GM12801 (cell line): ENCODE data around the gene SPAG9.

Source experiments
- TF ChIP-seq, protein P1 (sequence below): IDR thresholded peaks from one replicate; pipeline ENCODE4 v1.5.1; 2011; ENCODE audit warnings: control low read depth; ENCODE audit not compliant: insufficient read length; ENCODE audit errors: extremely low read depth

SPAG9 gene

DNA sequence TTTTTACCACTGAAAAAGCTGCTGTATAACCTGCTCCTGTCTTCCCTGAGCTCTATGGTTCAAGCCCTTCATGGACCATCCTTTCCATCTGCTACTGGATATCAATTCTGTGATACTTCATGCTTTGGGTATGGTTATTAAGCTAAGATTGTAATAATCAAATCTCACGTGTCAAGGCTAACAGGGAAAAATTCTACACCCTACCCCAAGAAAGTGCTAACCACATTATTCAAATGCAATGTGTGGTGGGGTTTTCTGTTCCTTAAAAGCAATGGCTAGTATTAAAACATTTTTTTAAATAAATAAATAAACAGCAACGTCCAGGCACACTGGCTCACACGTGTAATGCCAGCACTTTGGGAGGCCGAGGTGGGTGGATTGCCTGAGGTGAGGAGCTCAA is 65.9 kb downstream of the SPAG9 start:
- TF ChIP-seq, protein P1, sequence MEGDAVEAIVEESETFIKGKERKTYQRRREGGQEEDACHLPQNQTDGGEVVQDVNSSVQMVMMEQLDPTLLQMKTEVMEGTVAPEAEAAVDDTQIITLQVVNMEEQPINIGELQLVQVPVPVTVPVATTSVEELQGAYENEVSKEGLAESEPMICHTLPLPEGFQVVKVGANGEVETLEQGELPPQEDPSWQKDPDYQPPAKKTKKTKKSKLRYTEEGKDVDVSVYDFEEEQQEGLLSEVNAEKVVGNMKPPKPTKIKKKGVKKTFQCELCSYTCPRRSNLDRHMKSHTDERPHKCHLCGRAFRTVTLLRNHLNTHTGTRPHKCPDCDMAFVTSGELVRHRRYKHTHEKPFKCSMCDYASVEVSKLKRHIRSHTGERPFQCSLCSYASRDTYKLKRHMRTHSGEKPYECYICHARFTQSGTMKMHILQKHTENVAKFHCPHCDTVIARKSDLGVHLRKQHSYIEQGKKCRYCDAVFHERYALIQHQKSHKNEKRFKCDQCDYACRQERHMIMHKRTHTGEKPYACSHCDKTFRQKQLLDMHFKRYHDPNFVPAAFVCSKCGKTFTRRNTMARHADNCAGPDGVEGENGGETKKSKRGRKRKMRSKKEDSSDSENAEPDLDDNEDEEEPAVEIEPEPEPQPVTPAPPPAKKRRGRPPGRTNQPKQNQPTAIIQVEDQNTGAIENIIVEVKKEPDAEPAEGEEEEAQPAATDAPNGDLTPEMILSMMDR: no peak

DNA sequence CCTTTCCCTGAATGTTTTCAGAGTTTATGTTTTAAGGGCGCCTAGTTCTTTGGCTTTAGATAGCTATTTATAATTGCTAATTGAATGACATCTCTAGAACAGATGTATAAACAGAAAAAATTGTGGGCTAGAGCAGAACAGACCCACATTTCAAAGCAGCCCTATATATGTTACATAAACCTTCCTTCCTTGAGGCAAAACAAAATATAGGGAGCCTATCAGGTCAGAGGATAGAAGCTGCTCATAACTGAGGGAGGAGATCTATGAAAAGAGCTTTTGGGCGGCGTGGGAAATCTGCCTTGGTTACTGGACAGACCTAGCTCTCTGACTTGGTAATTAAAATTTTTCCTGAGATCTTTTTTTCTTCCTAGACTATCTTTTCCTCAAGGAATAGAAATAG is 68.4 kb downstream of the SPAG9 start:
- TF ChIP-seq, protein P1: no peak

DNA sequence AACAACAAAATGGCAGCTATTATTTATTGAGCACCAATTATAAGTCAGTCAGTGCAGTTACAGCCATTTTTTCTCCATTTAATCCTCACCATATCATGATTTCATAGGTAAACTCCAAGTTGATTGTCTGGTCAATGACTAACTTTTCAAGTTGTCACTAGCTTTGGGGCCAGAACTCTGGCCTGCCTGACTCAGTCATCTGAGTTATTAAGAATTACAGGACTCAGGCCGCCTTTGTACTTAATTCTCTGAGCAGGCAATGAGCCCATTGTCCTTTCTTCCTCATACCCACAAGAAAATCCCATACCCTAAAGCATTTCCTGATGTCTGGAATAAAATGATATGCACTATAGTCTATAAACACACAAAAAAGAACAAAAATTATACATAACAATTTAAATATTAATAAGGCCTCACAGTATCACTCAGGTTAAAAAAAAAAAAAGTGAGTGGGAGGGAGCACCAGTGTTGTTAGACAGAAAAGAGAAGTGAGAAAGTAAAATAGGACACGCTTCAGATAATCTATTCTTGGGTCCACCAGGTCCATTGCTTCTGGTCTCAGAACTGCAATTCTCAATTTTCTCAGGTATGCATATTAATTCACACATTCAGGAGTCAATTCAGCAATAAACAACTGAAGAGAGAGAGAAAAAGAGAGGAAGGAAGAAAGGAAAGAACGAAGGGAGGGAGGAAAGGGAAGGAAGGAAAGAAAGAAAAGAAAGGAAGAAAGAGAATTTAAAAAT is 70.2 kb downstream of the SPAG9 start:
- TF ChIP-seq, protein P1: no peak

DNA sequence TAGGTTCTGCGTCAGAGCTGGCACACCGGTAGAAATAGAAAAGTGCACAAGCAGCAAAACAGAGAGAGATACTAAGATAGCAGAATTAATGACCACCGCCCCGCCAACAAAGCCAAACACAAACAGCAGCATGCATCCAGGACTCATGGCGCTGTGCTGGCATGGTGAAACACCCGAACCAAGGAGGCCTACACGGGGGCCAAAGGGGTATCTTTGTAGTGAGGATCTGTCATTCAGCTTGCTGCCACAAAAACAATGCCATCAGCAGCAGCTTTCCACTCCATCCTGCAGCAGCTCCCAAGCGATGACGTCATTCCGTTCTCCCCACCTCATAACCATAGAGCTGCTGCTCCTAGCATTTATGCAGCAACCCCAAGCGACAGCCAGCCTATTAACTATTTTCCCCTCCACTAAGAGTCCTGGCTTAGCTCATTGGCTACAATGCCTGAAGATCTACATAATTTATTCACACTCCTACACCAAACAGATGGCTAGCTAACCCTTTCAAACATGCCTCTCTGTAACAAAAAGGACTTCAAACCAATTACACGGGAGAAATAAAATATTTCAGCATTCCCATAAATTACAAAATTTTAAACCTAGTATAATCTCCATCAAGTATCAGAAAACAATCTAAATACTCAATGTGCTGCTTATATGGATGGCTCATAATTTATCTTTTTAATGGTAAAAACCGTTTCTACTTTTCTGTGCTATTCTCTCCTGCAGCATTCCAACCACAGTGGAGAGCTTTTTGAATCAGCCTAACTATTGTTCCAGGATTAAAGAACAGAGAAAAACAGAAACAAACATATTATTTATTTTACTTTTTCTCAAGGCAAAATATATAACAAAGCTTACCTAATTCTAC is 73.9 kb downstream of the SPAG9 start:
- TF ChIP-seq, protein P1: no peak

DNA sequence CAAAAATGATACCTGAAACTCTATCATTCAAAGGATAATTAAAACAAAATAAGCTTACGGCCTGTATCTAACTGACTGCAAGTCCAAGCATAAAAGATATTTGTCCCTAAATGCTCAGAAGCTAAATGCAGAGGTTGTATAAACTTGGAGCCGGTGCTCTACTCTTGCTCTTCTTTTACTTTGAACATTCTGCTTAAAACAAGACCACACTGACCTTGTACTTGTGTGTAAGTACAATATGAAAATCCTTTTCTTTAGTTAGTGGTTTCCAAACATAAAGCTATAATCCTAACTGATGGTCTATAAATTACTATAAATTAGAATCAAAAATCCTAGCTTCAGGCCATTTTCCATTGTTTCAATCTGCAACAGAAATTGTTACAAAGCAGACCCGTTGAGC is 74.6 kb downstream of the SPAG9 start:
- TF ChIP-seq, protein P1: no peak

DNA sequence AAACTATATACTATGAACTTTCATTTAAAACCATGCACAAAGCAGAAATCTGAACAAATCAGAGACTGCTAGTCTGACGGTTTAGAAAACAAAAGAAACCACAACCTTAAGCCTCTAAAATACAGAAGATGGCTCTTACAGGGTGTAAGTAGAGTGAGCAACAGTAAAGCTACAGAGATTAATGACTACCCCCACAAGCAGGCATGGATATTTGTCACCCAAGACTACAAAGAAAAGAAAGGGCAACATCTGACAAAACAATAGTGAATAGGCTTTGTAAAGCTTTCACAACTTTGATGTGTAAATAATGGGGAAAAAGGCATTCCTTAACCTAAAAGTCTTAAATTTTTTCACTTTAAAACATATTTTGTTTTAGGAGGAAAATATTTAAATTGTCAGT is 75.0 kb downstream of the SPAG9 start:
- TF ChIP-seq, protein P1: no peak

DNA sequence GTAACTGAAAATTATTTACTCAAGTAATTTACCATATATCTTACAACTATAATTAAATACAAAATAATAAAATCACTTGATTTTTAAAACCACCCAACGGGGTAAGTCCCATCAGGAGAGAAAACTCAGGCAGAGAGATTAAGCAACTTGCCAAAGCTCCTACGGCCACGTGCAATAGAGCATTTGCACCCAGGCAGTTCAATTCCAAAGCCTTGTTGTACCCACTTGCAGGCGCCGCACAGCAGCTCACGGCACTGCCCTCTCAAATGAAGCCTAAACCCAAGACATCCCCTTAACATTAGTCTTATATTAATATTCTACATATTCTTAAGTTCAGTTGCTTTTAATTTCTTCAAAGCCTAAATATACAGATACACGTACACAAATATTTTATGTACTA is 75.7 kb downstream of the SPAG9 start:
- TF ChIP-seq, protein P1: no peak
